ENCODE data around the gene CLCN7.

DNA sequence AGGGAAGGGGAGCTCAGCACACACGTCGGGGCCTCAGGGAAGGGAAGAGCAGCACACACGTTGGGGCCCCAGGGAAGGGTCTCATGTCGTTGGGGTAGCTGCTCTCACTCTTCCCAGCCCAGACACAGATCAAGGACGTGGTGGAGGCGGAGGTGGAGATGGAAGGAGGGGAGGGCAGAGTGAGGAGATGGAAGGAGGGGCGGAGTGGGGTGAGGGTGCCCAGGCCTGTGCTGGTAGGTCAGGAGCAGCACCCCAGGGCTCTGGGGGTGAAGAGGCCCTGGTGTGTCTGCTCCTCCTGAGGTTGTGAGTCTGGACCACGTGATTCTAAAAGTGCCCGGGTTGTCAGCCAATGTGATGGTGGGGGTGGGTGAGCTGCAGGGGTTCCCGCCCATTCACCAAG is 14.9 kb downstream of the CLCN7 start:
- TF ChIP-seq, protein P1, sequence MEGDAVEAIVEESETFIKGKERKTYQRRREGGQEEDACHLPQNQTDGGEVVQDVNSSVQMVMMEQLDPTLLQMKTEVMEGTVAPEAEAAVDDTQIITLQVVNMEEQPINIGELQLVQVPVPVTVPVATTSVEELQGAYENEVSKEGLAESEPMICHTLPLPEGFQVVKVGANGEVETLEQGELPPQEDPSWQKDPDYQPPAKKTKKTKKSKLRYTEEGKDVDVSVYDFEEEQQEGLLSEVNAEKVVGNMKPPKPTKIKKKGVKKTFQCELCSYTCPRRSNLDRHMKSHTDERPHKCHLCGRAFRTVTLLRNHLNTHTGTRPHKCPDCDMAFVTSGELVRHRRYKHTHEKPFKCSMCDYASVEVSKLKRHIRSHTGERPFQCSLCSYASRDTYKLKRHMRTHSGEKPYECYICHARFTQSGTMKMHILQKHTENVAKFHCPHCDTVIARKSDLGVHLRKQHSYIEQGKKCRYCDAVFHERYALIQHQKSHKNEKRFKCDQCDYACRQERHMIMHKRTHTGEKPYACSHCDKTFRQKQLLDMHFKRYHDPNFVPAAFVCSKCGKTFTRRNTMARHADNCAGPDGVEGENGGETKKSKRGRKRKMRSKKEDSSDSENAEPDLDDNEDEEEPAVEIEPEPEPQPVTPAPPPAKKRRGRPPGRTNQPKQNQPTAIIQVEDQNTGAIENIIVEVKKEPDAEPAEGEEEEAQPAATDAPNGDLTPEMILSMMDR (conservative IDR thresholded peaks at IDR 0.05; ENCODE audit: low read depth in 2 of 2), result no peak
- TF ChIP-seq POLR2AphosphoS5 (IDR thresholded peaks at IDR 0.05; ENCODE audit: low read depth) (no peak), EZH2 (IDR thresholded peaks at IDR 0.05; ENCODE audit: low read depth, unreplicated experiment) (no peak), CREB1 (CRISPR knock-in tag; IDR thresholded peaks at IDR 0.05; ENCODE audit: low read depth) (no peak), STAT1 (IDR thresholded peaks at IDR 0.05; ENCODE audit: unreplicated experiment) (no peak), EZH2phosphoT487 (IDR thresholded peaks at IDR 0.05; ENCODE audit: unreplicated experiment) (no peak), REST (IDR thresholded peaks at IDR 0.05; ENCODE audit: unreplicated experiment) (no peak), JUNB (IDR thresholded peaks at IDR 0.05; ENCODE audit: unreplicated experiment) (no peak), ZNF331 (CRISPR knock-in tag; IDR thresholded peaks at IDR 0.05; ENCODE audit: low read depth) (no peak), ZNF462 (CRISPR knock-in tag; IDR thresholded peaks at IDR 0.05) (no peak), NANOG (IDR thresholded peaks at IDR 0.05; ENCODE audit: borderline replicate concordance) (no peak)
- TF ChIP-seq, protein P2, sequence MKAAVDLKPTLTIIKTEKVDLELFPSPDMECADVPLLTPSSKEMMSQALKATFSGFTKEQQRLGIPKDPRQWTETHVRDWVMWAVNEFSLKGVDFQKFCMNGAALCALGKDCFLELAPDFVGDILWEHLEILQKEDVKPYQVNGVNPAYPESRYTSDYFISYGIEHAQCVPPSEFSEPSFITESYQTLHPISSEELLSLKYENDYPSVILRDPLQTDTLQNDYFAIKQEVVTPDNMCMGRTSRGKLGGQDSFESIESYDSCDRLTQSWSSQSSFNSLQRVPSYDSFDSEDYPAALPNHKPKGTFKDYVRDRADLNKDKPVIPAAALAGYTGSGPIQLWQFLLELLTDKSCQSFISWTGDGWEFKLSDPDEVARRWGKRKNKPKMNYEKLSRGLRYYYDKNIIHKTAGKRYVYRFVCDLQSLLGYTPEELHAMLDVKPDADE (IDR thresholded peaks at IDR 0.05), result no peak

Data from GM23338 (cell line).